NCI-H128 (cell line): ENCODE data around the gene PIK3AP1.

Source experiments
- DNase-seq: peaks from one replicate; lab custom pipeline; 2025; ENCODE audit not compliant: unreplicated experiment; lab: John Stamatoyannopoulos, UW

PIK3AP1 gene

GRCh38 chr10:96648297-96648696, 72.0 kb downstream of the PIK3AP1 start:
- DNase-seq, result no peak

GRCh38 chr10:96647466-96647865, 72.8 kb downstream of the PIK3AP1 start:
- no peak for DNase-seq

GRCh38 chr10:96646751-96647166, 73.6 kb downstream of the PIK3AP1 start:
- DNase-seq, result no peak

GRCh38 chr10:96646301-96646700, 74.0 kb downstream of the PIK3AP1 start:
- no peak for DNase-seq

GRCh38 chr10:96645191-96645721, 75.1 kb downstream of the PIK3AP1 start:
- no peak for DNase-seq

GRCh38 chr10:96643920-96644319, 76.4 kb downstream of the PIK3AP1 start:
- no peak for DNase-seq

GRCh38 chr10:96642973-96643372, 77.3 kb downstream of the PIK3AP1 start:
- DNase-seq, result no peak

- no peak for DNase-seq
Observed at GRCh38 chr10:96642530-96642929, 77.8 kb downstream of the PIK3AP1 start.

GRCh38 chr10:96641396-96642295, 78.7 kb downstream of the PIK3AP1 start:
- DNase-seq, result no peak

GRCh38 chr10:96639899-96640298, 80.4 kb downstream of the PIK3AP1 start:
- DNase-seq, result no peak

GRCh38 chr10:96638696-96639095, 81.6 kb downstream of the PIK3AP1 start:
- no peak for DNase-seq

GRCh38 chr10:96638120-96638519, 82.2 kb downstream of the PIK3AP1 start:
- no peak for DNase-seq

GRCh38 chr10:96637709-96638108, 82.6 kb downstream of the PIK3AP1 start:
- no peak for DNase-seq

- DNase-seq, result no peak
Observed at GRCh38 chr10:96636551-96636950, 83.8 kb downstream of the PIK3AP1 start.

GRCh38 chr10:96632974-96633710, 87.2 kb downstream of the PIK3AP1 start:
- no peak for DNase-seq

- DNase-seq, result no peak
Observed at GRCh38 chr10:96627292-96627691, 93.0 kb downstream of the PIK3AP1 start.

- no peak for DNase-seq
Observed at GRCh38 chr10:96626795-96627194, 93.5 kb downstream of the PIK3AP1 start.

GRCh38 chr10:96625173-96625572, 95.1 kb downstream of the PIK3AP1 start:
- no peak for DNase-seq

GRCh38 chr10:96622013-96622787, 98.1 kb downstream of the PIK3AP1 start:
- DNase-seq, result no peak

GRCh38 chr10:96619796-96620773, 100.2 kb downstream of the PIK3AP1 start:
- DNase-seq, result no peak
